DOHH2 (cell line): Measurements from ENCODE around the gene NAA10.

Experiments
- H3F3A ChIP-seq: fragments of 200-600 bp; sonication (generic), shearing (Covaris generic); 2 replicates; pipeline ENCODE4 v1.6.0; 2016; ENCODE audit warnings: antibody characterized with exemption, mild to moderate bottlenecking; ENCODE audit not compliant: control insufficient read depth, insufficient read depth
- H3K27ac ChIP-seq: fragments of 200-600 bp; sonication (generic); 2 replicates; pipeline ENCODE4 v1.5.1; 2014; ENCODE audit warnings: low read depth, mild to moderate bottlenecking, low read length, moderate library complexity
- H3K27me3 ChIP-seq: fragments of 200-600 bp; sonication (generic); 2 replicates; pipeline ENCODE4 v1.6.1; 2014; ENCODE audit warnings: mild to moderate bottlenecking, low read length, mixed read lengths; ENCODE audit not compliant: control insufficient read depth
- H3K36me3 ChIP-seq: fragments of 200-600 bp; sonication (generic); 2 replicates; pipeline ENCODE4 v1.6.1; 2014; ENCODE audit warnings: mild to moderate bottlenecking, low read length, moderate library complexity, mixed read lengths; ENCODE audit not compliant: control insufficient read depth
- H3K4me1 ChIP-seq: fragments of 200-600 bp; sonication (generic); 2 replicates; pipeline ENCODE4 v1.6.1; 2014; ENCODE audit warnings: mild to moderate bottlenecking, low read length, mixed read lengths; ENCODE audit not compliant: control insufficient read depth
- H3K4me2 ChIP-seq: fragments of 200-600 bp; sonication (generic); 2 replicates; pipeline ENCODE4 v1.6.0; 2014; ENCODE audit warnings: mild to moderate bottlenecking, low read length, moderate library complexity
- H3K4me3 ChIP-seq: fragments of 200-600 bp; sonication (generic); 2 replicates; pipeline ENCODE4 v1.5.1; 2014; ENCODE audit warnings: mild to moderate bottlenecking, low read length, mixed read lengths
- H3K79me2 ChIP-seq: fragments of 200-600 bp; sonication (generic); 2 replicates; pipeline ENCODE4 v1.6.1; 2014; ENCODE audit warnings: mild to moderate bottlenecking, low read length, mixed read lengths; ENCODE audit not compliant: control insufficient read depth
- H3K9me2 ChIP-seq: fragments of 200-600 bp; sonication (generic); replicated peaks from 2 replicates; pipeline ENCODE4 v1.6.1; 2014; ENCODE audit warnings: mild to moderate bottlenecking, low read length, mixed read lengths; ENCODE audit not compliant: control insufficient read depth
- H3K9me3 ChIP-seq: fragments of 200-600 bp; sonication (generic); 2 replicates; pipeline ENCODE4 v1.6.1; 2014; ENCODE audit warnings: antibody characterized with exemption, low read length, mixed read lengths; ENCODE audit not compliant: control insufficient read depth, insufficient read depth
- H4K20me1 ChIP-seq: fragments of 200-600 bp; sonication (generic); 2 replicates; pipeline ENCODE4 v1.6.0; 2014; ENCODE audit warnings: low read depth, mild to moderate bottlenecking, antibody characterized with exemption, low read length, moderate library complexity; ENCODE audit not compliant: control insufficient read depth, insufficient read depth
- CTCF ChIP-seq: fragments of 200-600 bp; sonication (generic); IDR thresholded peaks from one replicate; pipeline ENCODE4 v1.5.1; 2014; ENCODE audit warnings: antibody characterized with exemption, mild to moderate bottlenecking, low read depth, low read length; ENCODE audit not compliant: poor library complexity, severe bottlenecking
- EZH2phosphoT487 ChIP-seq: fragments of 200-600 bp; sonication (generic); IDR thresholded peaks from 2 replicates; pipeline ENCODE4 v1.6.1; 2017; ENCODE audit warnings: borderline replicate concordance, mild to moderate bottlenecking, antibody characterized with exemption, low read length, moderate library complexity, mixed read lengths

NAA10 gene

GRCh38 chrX:153919281-153919680 lies 15.6 kb downstream of the NAA10 start:
- Histone ChIP-seq H3K4me3 (no peak overlapping the region), H3K27me3 (no peaks in the 10 kb centered on the region), H3K4me1 (peaks cover 13% of the 10 kb centered on the region), H4K20me1 (no peaks in the 10 kb centered on the region), H3K79me2 (peaks cover 23% of the 10 kb centered on the region), H3K27ac (no peak overlapping the region), H3K9me2 (no peaks in the 10 kb centered on the region), H3F3A (no peaks in the 10 kb centered on the region), H3K4me2 (no peak overlapping the region), H3K9me3 (no peaks in the 10 kb centered on the region), H3K36me3 (peaks cover 32% of the 10 kb centered on the region)
- TF ChIP-seq EZH2phosphoT487 (no peak), CTCF (no peak)

- Histone ChIP-seq H3K27ac (no peak overlapping the region), H3F3A (no peaks in the 10 kb centered on the region), H4K20me1 (no peaks in the 10 kb centered on the region), H3K9me2 (no peaks in the 10 kb centered on the region), H3K4me2 (no peak overlapping the region), H3K27me3 (no peaks in the 10 kb centered on the region), H3K9me3 (no peaks in the 10 kb centered on the region), H3K36me3 (peaks cover 31% of the 10 kb centered on the region), H3K4me3 (no peak overlapping the region), H3K79me2 (peaks cover 9% of the 10 kb centered on the region), H3K4me1 (no peaks in the 10 kb centered on the region)
- TF ChIP-seq CTCF = no peak
Observed at GRCh38 chrX:153917869-153918268, 17.0 kb downstream of the NAA10 start.

- Histone ChIP-seq H3K4me2 (no peak overlapping the region), H3K27ac (no peak overlapping the region), H3K4me3 (no peak overlapping the region), H3K79me2 (no peaks in the 10 kb centered on the region), H3F3A (no peaks in the 10 kb centered on the region), H3K4me1 (no peaks in the 10 kb centered on the region), H3K9me2 (no peaks in the 10 kb centered on the region), H3K27me3 (no peaks in the 10 kb centered on the region), H3K9me3 (no peaks in the 10 kb centered on the region), H4K20me1 (no peaks in the 10 kb centered on the region), H3K36me3 (peaks cover 19% of the 10 kb centered on the region)
- TF ChIP-seq EZH2phosphoT487 (no peak), CTCF (no peak)
Observed at GRCh38 chrX:153913701-153914100, 21.1 kb downstream of the NAA10 start.

- H3F3A ChIP-seq = no peaks in the 10 kb centered on the region
- H3K4me2 ChIP-seq = no peak overlapping the region
- no peak for TF ChIP-seq EZH2phosphoT487
- TF ChIP-seq CTCF = no peak
- H3K4me3 ChIP-seq = no peak overlapping the region
- H3K9me3 ChIP-seq = no peaks in the 10 kb centered on the region
- H4K20me1 ChIP-seq = no peaks in the 10 kb centered on the region
- H3K27ac ChIP-seq = no peak overlapping the region
- no peaks in the 10 kb centered on the region for H3K27me3 ChIP-seq
- no peaks in the 10 kb centered on the region for H3K79me2 ChIP-seq
- H3K4me1 ChIP-seq = no peaks in the 10 kb centered on the region
- H3K36me3 ChIP-seq = peaks cover 17% of the 10 kb centered on the region
- no peaks in the 10 kb centered on the region for H3K9me2 ChIP-seq
Observed at GRCh38 chrX:153913211-153913610, 21.6 kb downstream of the NAA10 start.
